Fibroblast of villous mesenchyme (primary cell): ENCODE measurements around the gene C5orf47. TPM values are rescaled to one million over a fixed set of nuclear protein-coding genes. Genes with fewer than 3 reads are reported as not detected.

Experiments used
- DNase-seq: peaks from one replicate; pipeline ENCODE4 v3.0.0-alpha.2; 2010; ENCODE audit warnings: low read depth
- H3K4me3 ChIP-seq: 2 replicates; pipeline ENCODE4 v1.5.1; 2011; ENCODE audit warnings: low read depth, mild to moderate bottlenecking, low read length
- CTCF ChIP-seq: IDR thresholded peaks from 2 replicates; pipeline ENCODE4 v1.5.1; 2012; ENCODE audit warnings: low read depth, mild to moderate bottlenecking, low read length; ENCODE audit not compliant: insufficient read depth
- total RNA-seq: library from RNA; depleted of rRNA; stranded (reverse); fragments of >200 nt; gene quantifications from 2 replicates; pipeline ENCODE4 v1.2.3, GENCODE V29; 2012

C5orf47 gene
- total RNA-seq, 1 donor, result not detected

- H3K4me3 ChIP-seq, result no peak overlapping the region
- DNase-seq, result no peak
- TF ChIP-seq CTCF, result no peak
Measured at GRCh38 chr5:174030286-174030685, 41.3 kb downstream of the C5orf47 start.

DNA sequence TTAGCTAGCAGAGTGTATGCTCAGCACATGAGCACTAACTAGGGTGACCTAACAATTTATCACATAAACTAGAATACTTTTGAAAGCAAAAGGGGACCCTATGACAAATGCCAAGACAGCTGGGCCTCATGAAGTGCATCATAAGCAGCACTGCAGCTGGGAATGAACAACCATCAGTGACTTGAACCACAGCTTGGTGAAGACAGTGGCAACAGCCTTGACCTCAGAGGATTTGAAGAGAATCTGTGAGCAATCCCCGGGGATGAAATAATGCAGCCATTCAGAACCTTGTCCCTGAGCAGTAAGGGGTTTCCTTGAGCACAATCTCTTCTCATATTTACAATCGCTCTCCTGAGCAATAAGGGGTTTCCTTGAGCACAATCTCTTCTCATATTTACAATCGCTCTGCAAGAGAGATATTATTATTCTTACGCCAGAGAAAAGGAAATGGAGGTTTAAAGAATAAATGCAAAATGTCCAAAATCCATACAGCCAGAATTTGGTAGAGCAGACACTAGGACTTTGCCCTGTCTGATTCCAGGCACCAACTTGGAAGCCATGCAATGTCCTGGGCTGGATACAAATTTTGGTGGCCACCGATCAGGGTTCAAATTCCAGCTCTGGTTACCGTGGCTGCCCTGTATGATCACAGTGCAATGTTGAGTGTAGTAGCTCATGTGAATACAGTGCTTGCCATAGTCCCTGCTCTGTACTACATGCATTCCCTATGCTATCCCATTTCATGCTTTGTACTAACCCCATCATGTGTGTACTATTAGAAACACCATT, 55.7 kb downstream of the C5orf47 start:
- no peak for DNase-seq
- no peak overlapping the region for H3K4me3 ChIP-seq
- no peak for TF ChIP-seq CTCF

DNA sequence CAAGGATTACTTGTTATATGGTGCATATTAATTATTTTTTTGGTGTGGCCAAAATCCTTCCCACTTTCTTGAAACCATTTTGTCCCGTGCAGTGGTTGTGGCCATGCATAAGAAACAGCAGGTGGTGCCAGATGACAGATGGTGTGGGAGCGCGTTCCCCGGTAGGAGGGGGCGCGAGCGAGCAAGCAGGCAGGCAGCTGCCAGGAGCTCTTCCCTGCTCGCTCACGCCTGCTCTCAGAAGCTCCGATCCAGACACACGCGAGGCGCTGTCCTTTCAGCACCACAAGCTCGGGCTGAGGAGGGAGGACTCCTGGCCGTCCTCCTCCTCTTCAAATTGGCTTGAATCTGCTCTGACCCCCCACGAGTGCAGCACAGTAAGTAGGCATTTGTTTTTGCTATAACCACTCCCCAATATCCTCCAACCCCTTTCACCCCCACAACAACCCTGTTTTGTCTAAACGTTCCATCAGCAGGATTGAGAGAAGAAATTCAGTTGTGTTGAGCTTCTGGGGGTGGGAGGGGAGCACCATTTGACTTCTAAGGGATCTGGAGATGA, 56.6 kb downstream of the C5orf47 start, which contains the start of gene NSG2:
Gene NSG2 (plus strand): TSS at position 237 of the 556 bp plus-strand sequence. CDS start 1,050 bp downstream, outside the sequence.
- DNase-seq, result peak; percentile 85
- peak; percentile 67 for TF ChIP-seq CTCF

DNA sequence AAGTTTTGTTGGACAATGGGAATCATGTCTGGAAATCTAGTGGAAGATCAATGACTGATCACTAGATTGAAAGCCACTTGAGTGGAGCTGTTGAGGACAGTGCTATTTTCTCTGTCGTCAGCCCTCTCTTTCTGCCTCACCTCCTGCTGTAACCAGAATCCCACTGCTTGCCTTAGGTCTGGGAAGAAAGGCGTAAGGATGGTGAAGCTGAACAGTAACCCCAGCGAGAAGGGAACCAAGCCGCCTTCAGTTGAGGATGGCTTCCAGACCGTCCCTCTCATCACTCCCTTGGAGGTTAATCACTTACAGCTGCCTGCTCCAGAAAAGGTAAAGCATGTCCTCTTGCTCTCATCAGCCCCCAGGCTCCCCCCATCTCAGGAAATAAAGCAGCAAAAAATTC, 57.6 kb downstream of the C5orf47 start:
- TF ChIP-seq CTCF, result no peak
- H3K4me3 ChIP-seq, result no peak overlapping the region
- DNase-seq, result no peak

More for the DNA sequence above, 56.6 kb downstream of the C5orf47 start, which contains the start of gene NSG2:
- H3K4me3 ChIP-seq, result no peak within 1 kb of the TSS

DNA sequence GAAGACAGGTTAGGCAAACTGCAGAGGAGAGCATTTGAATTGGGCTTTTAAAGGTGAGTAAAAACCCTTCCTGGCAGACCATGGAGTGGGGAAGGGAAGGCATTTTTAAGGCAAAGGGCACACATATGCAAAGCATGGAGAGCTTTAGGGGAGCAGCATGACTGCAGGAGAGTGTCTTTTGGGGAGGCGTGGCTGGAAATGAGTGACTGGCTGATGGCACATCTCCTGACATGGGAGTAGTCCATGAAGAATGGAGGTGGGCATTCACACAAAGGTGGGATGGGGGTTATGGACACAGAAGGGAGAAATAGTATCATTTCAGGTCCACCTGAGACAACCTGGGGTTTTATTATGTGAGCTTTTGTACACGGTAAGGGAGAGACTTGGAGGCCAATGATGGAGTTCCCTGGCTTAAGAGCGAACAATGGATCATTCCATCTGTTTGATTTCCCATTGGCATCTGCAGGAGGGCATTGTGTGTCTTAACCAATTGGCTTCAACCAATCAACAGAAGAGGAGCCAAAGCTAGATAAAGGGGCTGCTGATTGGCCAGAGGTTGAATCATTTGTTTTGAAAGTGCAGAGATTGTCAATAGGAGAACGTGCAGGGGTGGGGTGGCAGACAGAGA, 58.6 kb downstream of the C5orf47 start:
- no peak for DNase-seq
- H3K4me3 ChIP-seq, result no peak overlapping the region
- no peak for TF ChIP-seq CTCF

- no peak overlapping the region for H3K4me3 ChIP-seq
- no peak for TF ChIP-seq CTCF
- DNase-seq, result no peak
Measured at GRCh38 chr5:174052636-174053035, 63.7 kb downstream of the C5orf47 start.
